H1 (cell line): ENCODE data around the gene APP. TPM values are rescaled to one million over a fixed set of nuclear protein-coding genes. Genes with fewer than 3 reads are reported as not detected.
A peak's percentile ranks its signal among the peaks of the same experiment; 100 is the strongest.

Source experiments
- CTCF ChIA-PET: fragments of 300-600 bp; sonication (Branson Sonifier 250); formaldehyde crosslinking; loops from one replicate; lab custom pipeline; 2021; ENCODE audit not compliant: partially characterized antibody; lab: Charles Lee
- POLR2A ChIA-PET: fragments of 300-600 bp; sonication (Branson Sonifier 250); formaldehyde crosslinking; loops from one replicate; lab custom pipeline; 2021; ENCODE audit warnings: inconsistent platforms; ENCODE audit not compliant: partially characterized antibody; lab: Charles Lee
- DNase-seq, 2 experiments: peaks; one replicate each; pipeline versions ENCODE4 v3.0.0 to v3.0.0-alpha.2; 2010 to 2022; ENCODE audit warnings: low spot score in 2 of 2, low read depth in 1 of 2, mixed read lengths in 1 of 2
- FAIRE-seq: peaks from 2 replicates; lab custom pipeline; 2011; peaks lifted over from hg19 to GRCh38; lab: Jason Lieb, UNC
- H2AFZ ChIP-seq: 2 replicates; pipeline ENCODE4 v1.8.1; 2012; ENCODE audit warnings: low read length, inconsistent platforms
- H2AK5ac ChIP-seq: 2 replicates; pipeline ENCODE4 v1.6.1; 2013; ENCODE audit warnings: low read depth, low read length
- H2BK120ac ChIP-seq: replicated peaks from 2 replicates; pipeline ENCODE3; 2013; ENCODE audit warnings: low read depth, low read length, inconsistent platforms
- H2BK12ac ChIP-seq: 2 replicates; pipeline ENCODE4 v1.6.1; 2013; ENCODE audit warnings: low read depth, low read length
- H2BK15ac ChIP-seq: 2 replicates; pipeline ENCODE4 v1.6.1; 2013; ENCODE audit warnings: low read length
- H2BK20ac ChIP-seq: 2 replicates; pipeline ENCODE4 v1.6.1; 2013; ENCODE audit warnings: low read length
- H2BK5ac ChIP-seq: 2 replicates; pipeline ENCODE4 v1.6.1; 2013; ENCODE audit warnings: low read depth, low read length
- H3K14ac ChIP-seq: 2 replicates; pipeline ENCODE4 v1.6.1; 2013; ENCODE audit warnings: inconsistent platforms; ENCODE audit not compliant: insufficient read length
- H3K18ac ChIP-seq: 2 replicates; pipeline ENCODE4 v1.6.1; 2013; ENCODE audit warnings: low read length; ENCODE audit errors: extremely low read depth
- H3K23ac ChIP-seq: 2 replicates; pipeline ENCODE4 v1.6.1; 2013; ENCODE audit warnings: inconsistent platforms; ENCODE audit not compliant: insufficient read length
- H3K23me2 ChIP-seq: 2 replicates; pipeline ENCODE4 v1.6.1; 2013; ENCODE audit warnings: low read depth, low read length
- H3K27ac ChIP-seq: 2 replicates; pipeline ENCODE4 v1.6.1; 2011; ENCODE audit warnings: low read depth, low read length, inconsistent platforms
- H3K27me3 ChIP-seq, 4 experiments: replicated peaks in 1 of 4; 1 replicate in 1 of 4; 2 replicates in 3 of 4; pipeline versions ENCODE4 v1.6.1 to v1.8.1; 2011 to 2013; ENCODE audit warnings: low read length in 3 of 4, mild to moderate bottlenecking in 3 of 4, inconsistent platforms in 2 of 4, mixed read lengths in 2 of 4, moderate library complexity in 1 of 4; ENCODE audit not compliant: control insufficient read depth in 3 of 4, insufficient read depth in 3 of 4; ENCODE audit errors: extremely low read depth in 1 of 4
- H3K36me3 ChIP-seq, 4 experiments: 2 replicates each; pipeline versions ENCODE4 v1.6.1 to v1.8.1; 2011 to 2013; ENCODE audit warnings: mild to moderate bottlenecking in 4 of 4, low read length in 3 of 4, moderate library complexity in 2 of 4, control low read depth in 1 of 4, inconsistent platforms in 1 of 4; ENCODE audit not compliant: insufficient read depth in 4 of 4, control insufficient read depth in 2 of 4
- H3K4ac ChIP-seq: replicated peaks from 2 replicates; pipeline ENCODE3; 2013; ENCODE audit warnings: low read length, low read depth, mixed read lengths, inconsistent platforms; ENCODE audit not compliant: insufficient read length
- H3K4me1 ChIP-seq, 4 experiments: replicated peaks in 1 of 4; 1 replicate in 1 of 4; 2 replicates in 3 of 4; pipeline versions ENCODE4 v1.6.1 to v1.8.1; 2011 to 2013; ENCODE audit warnings: low read length in 3 of 4, inconsistent platforms in 2 of 4, mixed read lengths in 1 of 4; ENCODE audit not compliant: insufficient read depth in 4 of 4, control insufficient read depth in 3 of 4
- H3K4me2 ChIP-seq, 2 experiments: 2 replicates each; pipeline versions ENCODE4 v1.6.1 to v1.8.1; 2011 to 2013; ENCODE audit warnings: low read depth in 2 of 2, low read length in 2 of 2, control low read depth in 1 of 2, inconsistent platforms in 1 of 2, mild to moderate bottlenecking in 1 of 2; ENCODE audit not compliant: insufficient read depth in 1 of 2
- H3K4me3 ChIP-seq, 4 experiments: fragments of 200-600, 300-600 bp in 1 of 4; sonication (generic), shearing (Covaris generic), sonication (Bioruptor Twin) in 1 of 4; 2 replicates each; pipeline versions ENCODE4 v1.5.1 to v1.8.1; 2011 to 2016; ENCODE audit warnings: low read length in 4 of 4, low read depth in 3 of 4, control low read depth in 2 of 4, inconsistent platforms in 2 of 4, mild to moderate bottlenecking in 2 of 4, mixed read lengths in 1 of 4, moderate library complexity in 1 of 4; ENCODE audit not compliant: insufficient read depth in 2 of 4; ENCODE audit errors: extremely low read depth in 1 of 4
- H3K56ac ChIP-seq: replicated peaks from 2 replicates; pipeline ENCODE3; 2013; ENCODE audit warnings: low read depth, mild to moderate bottlenecking, mixed read lengths, low read length, inconsistent platforms; ENCODE audit not compliant: insufficient read length
- H3K79me1 ChIP-seq: 2 replicates; pipeline ENCODE4 v1.6.1; 2013; ENCODE audit warnings: low read depth, low read length, control low read depth
- H3K79me2 ChIP-seq, 2 experiments: 2 replicates each; pipeline versions ENCODE4 v1.6.1 to v1.8.1; 2012 to 2013; ENCODE audit warnings: low read length in 2 of 2, mild to moderate bottlenecking in 2 of 2, inconsistent platforms in 1 of 2; ENCODE audit not compliant: insufficient read depth in 2 of 2, control insufficient read depth in 1 of 2
- H3K9ac ChIP-seq, 4 experiments: replicated peaks in 1 of 4; 1 replicate in 1 of 4; 2 replicates in 3 of 4; pipeline versions ENCODE4 v1.6.1 to v1.8.1; 2011 to 2013; ENCODE audit warnings: low read depth in 3 of 4, low read length in 3 of 4, control low read depth in 2 of 4, mild to moderate bottlenecking in 2 of 4, moderate library complexity in 2 of 4, inconsistent platforms in 1 of 4; ENCODE audit errors: extremely low read depth in 1 of 4
- H3K9me3 ChIP-seq, 2 experiments: 2 replicates each; pipeline versions ENCODE4 v1.6.1 to v1.8.1; 2012 to 2013; ENCODE audit warnings: mild to moderate bottlenecking in 2 of 2, moderate library complexity in 2 of 2, control low read depth in 1 of 2, inconsistent platforms in 1 of 2, low read depth in 1 of 2, low read length in 1 of 2, mixed read lengths in 1 of 2; ENCODE audit not compliant: insufficient read depth in 2 of 2
- H4K20me1 ChIP-seq, 2 experiments: replicated peaks in 1 of 2; 2 replicates each; pipeline versions ENCODE3 to v1.8.1; 2011 to 2013; ENCODE audit warnings: inconsistent platforms in 2 of 2, low read length in 2 of 2, mild to moderate bottlenecking in 1 of 2; ENCODE audit not compliant: insufficient read depth in 2 of 2, control insufficient read depth in 1 of 2
- H4K5ac ChIP-seq: 2 replicates; pipeline ENCODE4 v1.6.1; 2013; ENCODE audit warnings: low read length, low read depth, mixed read lengths, inconsistent platforms; ENCODE audit not compliant: insufficient read length
- H4K8ac ChIP-seq: 2 replicates; pipeline ENCODE4 v1.8.0; 2013; ENCODE audit warnings: mild to moderate bottlenecking, moderate library complexity, low read length, inconsistent platforms; ENCODE audit not compliant: insufficient read depth; ENCODE audit errors: extremely low read depth
- H4K91ac ChIP-seq: replicated peaks from 2 replicates; pipeline ENCODE3; 2013; ENCODE audit warnings: low read length, mixed read lengths, inconsistent platforms; ENCODE audit not compliant: insufficient read length
- BRCA1 ChIP-seq: IDR thresholded peaks from 2 replicates; pipeline ENCODE4 v1.6.1; 2012; ENCODE audit warnings: low read depth, low read length, improper control_type of control experiment
- CEBPB ChIP-seq: IDR thresholded peaks from 2 replicates; pipeline ENCODE4 v1.6.1; 2012; ENCODE audit warnings: low read depth, low read length
- E2F6 ChIP-seq: IDR thresholded peaks from 2 replicates; pipeline ENCODE4 v1.6.1; 2012; ENCODE audit warnings: inconsistent platforms
- EZH2 ChIP-seq: fragments of 200-600 bp; sonication (generic); IDR thresholded peaks from 2 replicates; pipeline ENCODE4 v1.7.1; 2012; ENCODE audit warnings: low read depth, mild to moderate bottlenecking, moderate library complexity, low read length, inconsistent platforms; ENCODE audit not compliant: severe bottlenecking
- HDAC2 ChIP-seq, 2 experiments: fragments of 300-600 bp in 1 of 2; sonication (generic) in 1 of 2; IDR thresholded peaks; 2 replicates each; pipeline ENCODE4 v1.6.1; 2011 to 2012; ENCODE audit warnings: low read depth in 2 of 2, low read length in 2 of 2, mild to moderate bottlenecking in 2 of 2, moderate library complexity in 2 of 2, borderline replicate concordance in 1 of 2, inconsistent platforms in 1 of 2
- JUN ChIP-seq: IDR thresholded peaks from 2 replicates; pipeline ENCODE4 v1.6.1; 2011; ENCODE audit warnings: low read depth, mild to moderate bottlenecking, improper control_type of control experiment, low read length
- POU5F1 ChIP-seq: IDR thresholded peaks from 2 replicates; pipeline ENCODE4 v1.6.1; 2011; ENCODE audit warnings: low read depth, mild to moderate bottlenecking, low read length, moderate library complexity
- SIX5 ChIP-seq: IDR thresholded peaks from 2 replicates; pipeline ENCODE4 v1.6.1; 2011; ENCODE audit warnings: mild to moderate bottlenecking, low read depth, low read length
- SP1 ChIP-seq: IDR thresholded peaks from 2 replicates; pipeline ENCODE4 v1.6.1; 2011; ENCODE audit warnings: low read depth, low read length
- SP4 ChIP-seq: IDR thresholded peaks from 2 replicates; pipeline ENCODE4 v1.6.1; 2012; ENCODE audit warnings: low read length, inconsistent platforms
- TAF7 ChIP-seq: optimal IDR thresholded peaks from 2 replicates; pipeline ENCODE3; 2011; ENCODE audit warnings: low read depth, mild to moderate bottlenecking, inconsistent platforms, low read length, moderate library complexity, borderline replicate concordance
- polyA plus RNA-seq, 7 experiments: library from polyadenylated mRNA; depleted of rRNA in 3 of 7; stranded (reverse) in 5 of 7; unstranded in 2 of 7; fragments of >200 nt in 5 of 7; fragments of 200-250 nt in 2 of 7; gene quantifications; 1 replicate in 5 of 7; 2 replicates in 1 of 7; 4 replicates in 1 of 7; pipeline versions ENCODE4 v1.2.1 to v1.2.3, GENCODE V29; 2011 to 2013; ENCODE audit warnings: missing spikeins in 2 of 7, mixed read lengths in 2 of 7
- total RNA-seq: library from RNA; stranded (reverse); fragmentation: NEBNext Ultra II Directional; extraction: Animal tissue kit (Norgen Biotek cat#: 25700); gene quantifications from 2 replicates; pipeline ENCODE4 v1.2.1, GENCODE V29; 2021
- TF ChIP-seq, protein P1 (sequence below): IDR thresholded peaks from 2 replicates; pipeline ENCODE4 v1.6.1; 2011; ENCODE audit warnings: low read length, improper control_type of control experiment

The APP gene
- total and polyA plus RNA-seq, 2 of the 8 experiments (the other 6 are each of a cell fraction or from before 2014, with no cell fraction given): 375 to 551 TPM

- no peak overlapping the region for H3K14ac ChIP-seq
- H3K23me2 ChIP-seq: no peaks in the 10 kb centered on the region
- H3K4ac ChIP-seq: no peak overlapping the region
- H4K91ac ChIP-seq: no peak overlapping the region
- H3K56ac ChIP-seq: no peak overlapping the region
- CTCF ChIA-PET: interaction anchor here (1.2 to 2.5 kb wide), 3 partner anchors 10 to 116 kb away, joined by 3 to 11 read pairs (median 4); no protein-coding TSS in a partner anchor
- no peak overlapping the region for H2BK15ac ChIP-seq
- no peaks in the 10 kb centered on the region for H3K27me3 ChIP-seq
- H4K5ac ChIP-seq: no peak overlapping the region
- H4K20me1 ChIP-seq: peaks cover 9 to 18% of the 10 kb centered on the region in 2 experiments
- H3K79me1 ChIP-seq: peaks cover 4% of the 10 kb centered on the region; the same call in 1 of the 2 replicates
- H3K23ac ChIP-seq: no peak overlapping the region
- no peak overlapping the region for H4K8ac ChIP-seq
- no peaks in the 10 kb centered on the region; a peak in 2 of 8 replicates for H3K36me3 ChIP-seq
- no peak overlapping the region for H2AK5ac ChIP-seq
- peaks cover 0 to 20% (median 15%) of the 10 kb centered on the region in 4 experiments; a peak in 5 of 7 replicates for H3K4me1 ChIP-seq
- no peak overlapping the region for H2BK5ac ChIP-seq
- POLR2A ChIA-PET: interaction anchor here (0.6 to 14.2 kb wide), 8 partner anchors 10 to 62 kb away, joined by 3 to 115 read pairs (median 4); partner anchors contain the start of gene APP
- H3K18ac ChIP-seq: no peak overlapping the region
- no peak overlapping the region for H2BK120ac ChIP-seq
- H3K27ac ChIP-seq: no peak overlapping the region
- no peak overlapping the region for H2BK12ac ChIP-seq
- H2AFZ ChIP-seq: no peak overlapping the region
- H3K4me3 ChIP-seq: no peak overlapping the region
- H3K9me3 ChIP-seq: no peaks in the 10 kb centered on the region
- no peak overlapping the region for H2BK20ac ChIP-seq
- DNase-seq: no peak
- peaks cover 18 to 98% of the 10 kb centered on the region in 2 experiments; a peak in 3 of 4 replicates for H3K79me2 ChIP-seq
- H3K9ac ChIP-seq: no peak overlapping the region
- no peak for FAIRE-seq
- peak overlapping the region; percentile 11 to 12; a peak in 1 of 4 replicates for H3K4me2 ChIP-seq
- TF ChIP-seq HDAC2 (IDR thresholded peaks at IDR 0.05; ENCODE audit: borderline replicate concordance in 1 of 2, low read depth in 2 of 2, low read length in 2 of 2): no peak
- no peak for TF ChIP-seq SP1
- no peak for TF ChIP-seq E2F6
- no peak for TF ChIP-seq JUN
- TF ChIP-seq EZH2: no peak
- no peak for TF ChIP-seq BRCA1
- no peak for TF ChIP-seq CEBPB
- TF ChIP-seq POU5F1: no peak
- no peak for TF ChIP-seq SIX5
- TF ChIP-seq, protein P1, sequence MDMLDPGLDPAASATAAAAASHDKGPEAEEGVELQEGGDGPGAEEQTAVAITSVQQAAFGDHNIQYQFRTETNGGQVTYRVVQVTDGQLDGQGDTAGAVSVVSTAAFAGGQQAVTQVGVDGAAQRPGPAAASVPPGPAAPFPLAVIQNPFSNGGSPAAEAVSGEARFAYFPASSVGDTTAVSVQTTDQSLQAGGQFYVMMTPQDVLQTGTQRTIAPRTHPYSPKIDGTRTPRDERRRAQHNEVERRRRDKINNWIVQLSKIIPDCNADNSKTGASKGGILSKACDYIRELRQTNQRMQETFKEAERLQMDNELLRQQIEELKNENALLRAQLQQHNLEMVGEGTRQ: no peak
- no peak for TF ChIP-seq SP4
- TF ChIP-seq TAF7: no peak
These were observed 21.7 kb downstream of the APP start for GRCh38 chr21:26148840-26149354.
